ENCODE data around the gene CHADL.
"Not testable (repeated sequence)": the region's sequence is repeated elsewhere in the genome, so short reads cannot be mapped to it uniquely, and the experiment has no call there.

Gene CHADL

GRCh38 chr22:41204066-41204465 is 36.7 kb downstream of the CHADL start:
- DNase-seq, result no peak
- in situ Hi-C loops (cut with MboI; ENCODE audit: low pct_unique_long_range_greater_than_20kb, low sequenced_read_pairs), result no loop called here

- no peak for DNase-seq
- in situ Hi-C loops (cut with MboI; ENCODE audit: low pct_unique_long_range_greater_than_20kb, low sequenced_read_pairs), result no loop called here
Measured at GRCh38 chr22:41203118-41203517, 37.6 kb downstream of the CHADL start.

DNA sequence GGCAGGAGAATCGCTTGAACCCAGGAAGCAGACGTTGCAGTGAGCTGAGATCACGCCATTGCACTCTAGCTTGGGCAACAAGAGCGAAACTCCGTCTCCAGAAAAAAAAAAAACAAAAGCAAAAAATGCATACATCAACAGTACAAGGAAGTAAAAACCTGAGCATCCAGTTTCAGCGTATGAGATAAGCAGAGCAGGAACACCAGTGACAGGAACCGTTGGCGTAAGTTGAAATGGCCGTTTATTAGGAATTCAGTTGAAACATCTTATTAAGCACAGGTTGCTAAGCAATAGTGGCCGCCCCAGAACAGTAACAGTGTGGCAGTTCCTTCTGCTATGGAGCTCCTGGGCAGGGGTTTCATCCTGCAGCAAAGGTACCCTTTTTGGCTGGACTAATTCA is 39.6 kb downstream of the CHADL start:
- no peak for DNase-seq

DNA sequence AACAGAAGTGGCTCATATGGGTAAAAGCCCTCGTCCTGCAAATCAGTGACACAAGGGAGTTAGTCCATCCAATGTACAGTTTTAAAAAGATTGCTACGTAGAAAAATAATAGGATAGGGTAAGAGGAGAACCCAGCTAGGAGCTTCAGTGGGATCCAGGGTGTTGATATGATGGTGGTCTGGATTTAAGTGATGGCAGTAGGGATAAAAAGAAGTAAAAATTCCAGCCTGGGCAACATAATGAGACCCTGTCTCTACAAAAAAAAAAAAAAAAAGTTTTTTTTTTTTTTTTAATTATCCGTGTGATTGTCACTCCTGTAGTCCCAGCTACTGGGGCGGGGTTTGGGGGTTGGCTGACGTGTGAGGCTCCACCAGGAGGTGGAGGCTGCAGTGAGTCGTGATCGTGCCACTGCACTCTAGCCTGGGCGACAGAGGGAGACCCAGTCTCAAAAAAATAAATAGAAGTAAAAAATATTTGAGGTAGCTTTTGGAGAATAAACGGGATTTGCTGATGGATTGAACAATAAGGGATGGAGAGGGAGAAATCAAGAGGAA is 42.6 kb downstream of the CHADL start:
- no peak for DNase-seq

More for the DNA sequence above, 39.6 kb downstream of the CHADL start:
- in situ Hi-C loops (cut with MboI; ENCODE audit: low pct_unique_long_range_greater_than_20kb, low sequenced_read_pairs), result no loop called here

GRCh38 chr22:41197038-41197972 is 43.4 kb downstream of the CHADL start:
- peak; percentile 79 for DNase-seq
- in situ Hi-C loops (cut with MboI; ENCODE audit: low pct_unique_long_range_greater_than_20kb, low sequenced_read_pairs), result no loop called here

More for the DNA sequence above, 42.6 kb downstream of the CHADL start:
- in situ Hi-C loops (cut with MboI; ENCODE audit: low pct_unique_long_range_greater_than_20kb, low sequenced_read_pairs), result no loop called here

GRCh38 chr22:41193829-41194228 is 46.9 kb downstream of the CHADL start:
- in situ Hi-C loops (cut with MboI; ENCODE audit: low pct_unique_long_range_greater_than_20kb, low sequenced_read_pairs), result no loop called here
- no peak for DNase-seq

DNA sequence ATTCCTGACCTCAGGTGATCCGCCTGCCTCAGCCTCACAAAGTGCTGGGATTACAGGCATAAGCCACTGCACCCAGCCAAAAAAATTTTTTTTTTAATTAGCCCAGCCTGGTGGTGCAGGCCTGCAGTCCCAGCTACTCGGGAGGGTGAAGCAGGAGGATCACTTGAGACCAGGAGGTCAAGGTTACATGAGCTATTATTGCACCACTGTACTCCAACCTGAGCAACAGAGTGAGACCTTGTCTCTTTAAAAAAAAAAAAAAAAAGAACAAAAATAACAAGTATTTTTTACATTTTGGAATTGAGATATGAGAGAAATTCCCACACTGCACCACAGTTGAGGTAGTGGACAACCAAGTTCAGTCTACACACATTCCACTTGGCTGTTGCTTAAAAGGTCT is 49.3 kb downstream of the CHADL start:
- in situ Hi-C loops (cut with MboI; ENCODE audit: low pct_unique_long_range_greater_than_20kb, low sequenced_read_pairs), result no loop called here
- no peak for DNase-seq

- in situ Hi-C loops (cut with MboI; ENCODE audit: low pct_unique_long_range_greater_than_20kb, low sequenced_read_pairs), result no loop called here
- DNase-seq, result no peak
Measured at GRCh38 chr22:41184679-41185078, 56.1 kb downstream of the CHADL start.

DNA sequence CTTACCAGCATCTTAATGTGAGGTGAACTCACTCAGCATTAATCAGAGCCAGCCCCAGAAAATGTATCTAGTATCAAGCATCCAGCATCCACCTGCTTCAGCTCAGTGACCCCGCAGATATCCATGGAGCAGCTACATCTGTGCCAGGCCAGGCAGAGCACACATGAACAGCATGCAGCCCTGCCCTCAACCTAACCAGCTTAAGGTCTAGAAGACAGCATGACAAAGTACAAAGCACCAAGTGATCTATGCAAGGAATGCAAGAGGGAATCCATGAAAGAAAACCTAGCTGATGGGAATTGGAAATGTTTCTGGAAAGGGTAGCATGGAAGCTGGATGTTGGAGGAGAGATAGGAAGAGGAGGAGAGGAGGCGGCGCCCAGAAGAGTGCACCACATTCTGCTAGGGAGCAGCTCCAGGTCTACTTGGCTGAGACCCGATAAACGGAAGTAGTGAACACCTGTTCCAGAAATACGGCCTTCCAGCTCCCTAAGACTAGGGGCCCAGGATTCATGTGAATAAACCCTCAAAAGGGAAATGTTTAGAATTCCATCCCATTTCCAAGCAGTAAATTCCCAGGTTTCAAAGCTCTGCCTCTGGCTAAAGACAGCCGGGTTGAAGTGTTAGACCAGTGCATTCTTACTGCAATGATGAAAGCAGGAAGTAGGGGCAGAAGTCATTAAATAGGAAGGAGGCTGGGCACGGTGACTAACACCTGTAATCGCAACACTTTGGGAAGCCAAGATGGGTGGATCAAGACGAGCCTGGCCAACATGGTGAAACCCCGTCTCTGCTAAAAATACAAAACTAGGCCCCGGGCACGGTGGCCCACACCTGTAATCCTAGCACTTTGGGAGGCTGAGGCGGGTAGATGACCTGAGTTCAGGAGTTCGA is 59.1 kb downstream of the CHADL start:
- no peak for DNase-seq
- in situ Hi-C loops (cut with MboI; ENCODE audit: low pct_unique_long_range_greater_than_20kb, low sequenced_read_pairs), result no loop called here

DNA sequence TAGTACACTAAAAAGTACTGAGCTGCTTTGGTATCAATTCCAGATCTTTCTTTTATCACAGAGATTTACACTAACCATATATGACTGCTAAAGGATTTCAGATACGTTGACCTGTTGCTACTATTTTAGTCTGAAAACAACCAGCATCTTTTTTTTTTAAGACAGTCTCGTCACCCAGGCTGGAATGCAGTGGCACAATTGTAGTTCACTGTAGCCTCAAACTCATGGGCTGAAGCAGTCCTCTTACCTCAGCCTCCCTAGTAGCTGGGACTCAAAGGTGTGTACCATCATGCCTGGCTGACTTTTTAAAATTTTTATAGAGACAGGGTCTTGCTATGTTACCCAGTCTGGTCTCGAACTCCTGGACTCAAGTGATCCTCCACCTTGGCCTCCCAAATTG is 59.8 kb downstream of the CHADL start:
- in situ Hi-C loops (cut with MboI; ENCODE audit: low pct_unique_long_range_greater_than_20kb, low sequenced_read_pairs), result no loop called here
- no peak for DNase-seq

DNA sequence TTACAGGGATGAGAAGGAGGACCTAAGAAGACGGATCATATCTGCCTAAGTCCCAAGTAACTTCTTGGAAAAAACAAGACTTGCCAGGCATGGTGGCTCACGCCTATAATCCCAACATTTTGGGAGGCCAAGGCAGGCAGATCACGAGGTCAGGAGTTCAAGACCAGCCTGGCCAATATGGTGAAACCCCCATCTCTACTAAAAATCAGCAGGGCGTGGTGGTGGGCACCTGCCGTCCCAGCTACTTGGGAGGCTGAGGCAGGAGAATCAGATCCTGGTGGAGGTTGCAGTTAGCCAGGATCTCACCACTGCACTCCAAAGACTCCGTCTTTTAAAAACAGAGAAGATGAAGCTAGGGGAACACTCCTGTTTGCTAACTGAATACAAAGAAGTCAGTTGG is 60.4 kb downstream of the CHADL start:
- in situ Hi-C loops (cut with MboI; ENCODE audit: low pct_unique_long_range_greater_than_20kb, low sequenced_read_pairs); DNase-seq: not testable (repeated sequence)

All from KBM-7 (cell line).